Measurements from ENCODE around the gene NCR2.
"Not testable (repeated sequence)": the region's sequence is repeated elsewhere in the genome, so short reads cannot be mapped to it uniquely, and the experiment has no call there.

NCR2 gene, protein sequence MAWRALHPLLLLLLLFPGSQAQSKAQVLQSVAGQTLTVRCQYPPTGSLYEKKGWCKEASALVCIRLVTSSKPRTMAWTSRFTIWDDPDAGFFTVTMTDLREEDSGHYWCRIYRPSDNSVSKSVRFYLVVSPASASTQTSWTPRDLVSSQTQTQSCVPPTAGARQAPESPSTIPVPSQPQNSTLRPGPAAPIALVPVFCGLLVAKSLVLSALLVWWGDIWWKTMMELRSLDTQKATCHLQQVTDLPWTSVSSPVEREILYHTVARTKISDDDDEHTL

DNA sequence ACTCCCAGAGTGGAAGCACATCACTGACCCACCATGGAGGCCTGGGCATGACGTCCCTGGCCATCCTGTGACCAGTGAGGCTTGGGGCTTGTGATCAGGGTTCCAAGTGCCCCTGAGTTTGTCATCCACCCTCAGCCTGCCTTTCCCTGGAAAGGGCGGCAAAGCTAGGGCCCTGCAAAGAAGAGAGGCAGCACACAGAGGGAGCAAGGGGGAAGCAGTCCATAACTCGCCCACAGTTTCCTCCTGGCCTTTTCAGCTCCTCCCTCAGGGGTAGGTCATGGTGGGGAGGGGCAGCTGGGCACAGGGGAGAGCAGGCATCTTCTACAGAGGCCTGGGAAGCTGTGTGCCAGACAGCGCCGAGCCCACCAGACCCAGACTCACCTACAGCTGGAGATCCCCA lies at the start of gene NCR2:
NCR2 (plus strand) TSS at position 313 of the 400 bp plus-strand sequence. CDS start 269 bp downstream, outside the sequence.
- DNase-seq: no peak

DNA sequence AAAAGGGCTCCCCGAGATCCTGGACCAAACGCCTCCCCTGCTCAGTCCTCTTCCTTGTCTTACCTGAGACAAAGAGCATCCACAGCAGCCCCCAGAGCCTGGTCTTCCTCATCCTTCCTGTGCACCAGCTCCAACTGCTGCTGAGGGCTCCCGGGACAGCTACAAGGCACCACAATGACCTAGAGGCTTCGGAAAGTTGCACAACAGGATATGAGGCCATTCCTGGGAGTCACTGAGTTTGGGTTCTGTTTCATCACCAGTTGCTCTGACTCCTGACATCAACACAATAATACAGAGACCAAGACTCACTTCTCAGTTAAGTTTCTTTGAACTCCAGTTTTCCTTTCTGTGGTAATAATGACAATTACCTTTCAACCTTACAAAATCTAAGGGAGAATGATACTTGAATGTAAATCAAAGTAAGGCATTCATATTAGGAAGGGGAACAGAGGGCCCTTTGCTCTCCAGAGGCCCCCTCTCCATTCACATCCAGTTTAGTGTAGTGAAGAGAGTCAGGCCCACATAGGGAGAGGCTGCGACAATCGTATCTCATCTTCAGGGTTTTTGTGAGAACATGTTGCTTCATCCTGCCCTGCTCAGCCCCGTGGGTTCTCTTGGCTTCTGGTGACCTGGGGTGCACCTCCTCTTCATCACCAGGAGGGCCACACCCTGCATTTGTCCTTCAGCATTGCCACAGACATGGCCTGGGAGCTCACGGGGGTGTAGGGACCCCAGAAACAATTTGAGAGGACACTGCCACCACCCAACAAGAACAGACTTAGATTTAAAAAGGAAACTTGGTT lies 48.7 kb upstream of the NCR2 start, which contains the start of gene TREM1:
TREM1 (minus strand) TSS at position 139 of the 803 bp plus-strand sequence; CDS start at position 112, 27 bp downstream.
- DNase-seq: no peak

DNA sequence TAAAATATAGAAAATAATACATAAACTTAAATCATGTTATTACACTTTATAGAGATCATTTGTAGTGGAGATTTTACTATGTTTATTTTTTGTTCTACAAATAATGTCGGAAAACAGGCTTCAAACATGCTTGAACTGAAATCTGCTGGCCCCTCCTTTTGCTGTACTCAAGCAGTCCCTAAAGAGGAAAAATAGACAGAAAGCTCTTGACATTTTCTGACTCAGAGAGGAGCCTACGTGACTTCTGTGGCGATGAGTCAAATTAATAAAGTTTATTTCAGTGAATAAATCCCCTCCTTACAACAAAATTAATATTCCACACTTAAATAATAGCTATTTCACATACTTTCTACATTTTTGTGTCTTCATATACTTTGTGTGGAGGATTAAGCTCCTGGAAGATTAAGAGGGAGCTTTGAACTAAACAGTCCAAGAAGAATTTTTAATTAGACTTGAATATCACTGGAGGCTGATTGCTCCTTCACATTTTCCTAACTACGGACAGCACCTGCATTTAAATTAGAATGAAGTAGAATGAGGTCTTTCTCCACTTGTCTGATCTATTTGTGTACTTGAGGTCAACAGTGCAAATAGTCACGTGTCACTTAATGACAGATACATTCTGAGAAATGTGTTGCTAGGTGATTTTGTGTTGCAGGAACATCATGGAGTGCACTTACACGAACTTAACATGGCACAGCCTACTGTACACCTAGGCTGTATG lies 47.2 kb upstream of the NCR2 start:
- DNase-seq: peak; percentile 49

DNA sequence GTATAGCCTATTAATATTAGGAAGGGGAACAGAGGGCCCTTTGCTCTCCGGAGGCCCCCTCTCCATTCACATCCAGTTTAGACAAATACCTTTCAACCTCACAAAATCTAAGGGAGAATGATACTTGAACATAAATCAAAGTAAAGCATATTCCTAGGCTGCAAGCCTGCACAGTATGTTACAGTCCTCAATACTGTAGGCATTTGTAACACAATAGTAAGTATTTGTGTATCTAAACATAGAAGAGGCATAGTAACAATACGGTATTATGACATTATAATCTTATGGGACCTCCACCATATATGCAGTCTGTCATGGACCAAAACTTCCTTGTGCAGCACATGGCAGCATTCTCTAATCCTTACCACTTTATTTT lies 46.7 kb upstream of the NCR2 start:
- no peak for DNase-seq

DNA sequence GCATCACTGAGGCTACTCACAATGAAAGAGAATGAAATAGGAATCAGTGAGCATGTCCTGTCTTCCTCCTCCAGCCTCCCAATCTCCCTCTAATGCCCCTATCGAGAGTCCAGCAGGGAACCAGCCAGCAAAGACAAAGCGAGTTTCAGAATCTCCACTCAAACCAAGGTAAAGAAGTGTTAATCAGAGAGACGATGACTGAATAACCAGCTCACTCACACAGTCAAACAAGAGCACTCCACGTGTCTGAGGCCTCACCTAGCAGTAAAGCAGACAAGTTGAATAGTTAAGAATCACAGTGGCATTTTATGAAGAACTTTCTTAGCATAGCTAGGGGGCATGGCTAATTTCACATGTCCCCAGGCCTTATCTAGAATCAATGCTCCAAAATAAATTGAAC lies 45.6 kb upstream of the NCR2 start:
- no peak for DNase-seq

DNA sequence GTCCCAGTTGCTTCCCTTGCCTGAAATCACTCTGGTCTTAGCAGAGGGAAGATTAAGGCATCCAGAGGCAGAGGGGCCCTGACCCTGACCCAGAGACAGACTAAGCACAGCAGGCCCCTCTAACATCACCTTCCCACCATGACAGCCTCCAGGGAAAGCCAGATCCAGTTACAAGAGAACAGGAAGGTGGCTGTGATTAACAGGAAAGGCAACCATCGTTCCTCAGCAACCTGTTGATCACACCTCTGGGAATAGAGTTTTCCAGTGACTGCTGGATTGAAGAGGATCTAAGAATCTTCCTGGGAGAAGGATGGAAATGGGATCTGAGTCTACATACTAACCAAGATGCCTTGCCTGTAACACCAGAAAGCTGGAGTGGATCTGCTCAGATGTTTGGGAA lies 43.7 kb upstream of the NCR2 start:
- no peak for DNase-seq

DNA sequence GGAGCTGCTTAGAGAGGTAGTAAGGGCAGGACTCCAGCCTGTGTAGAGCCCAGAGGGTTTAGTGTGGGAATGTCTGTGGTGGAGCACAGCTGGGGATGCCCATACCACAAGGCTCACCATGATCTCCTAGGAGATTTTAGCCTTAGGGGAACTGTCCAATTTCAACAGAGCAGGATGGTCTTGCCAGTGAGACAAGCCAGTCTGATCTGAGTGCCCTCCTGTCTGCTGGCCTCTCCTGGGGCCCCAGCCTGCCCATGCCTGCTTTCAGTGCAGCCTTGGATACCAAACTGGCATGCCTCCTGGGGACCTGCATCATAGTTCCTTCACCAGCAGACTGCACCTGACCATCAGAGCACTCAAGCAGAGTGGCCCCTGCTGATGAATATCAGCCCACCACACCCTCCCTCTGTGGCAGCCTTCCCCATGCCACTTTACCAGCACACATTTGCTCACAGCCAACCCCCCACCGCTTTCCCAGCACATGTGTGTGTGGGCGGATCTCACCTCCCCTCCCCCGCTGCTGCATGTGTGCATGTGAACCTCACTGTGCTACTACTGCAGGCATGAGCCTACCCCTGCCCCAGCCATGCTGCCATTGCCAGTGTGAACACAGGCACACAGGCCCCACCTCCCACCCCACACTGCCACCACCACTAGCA lies 41.1 kb upstream of the NCR2 start:
- no peak for DNase-seq

DNA sequence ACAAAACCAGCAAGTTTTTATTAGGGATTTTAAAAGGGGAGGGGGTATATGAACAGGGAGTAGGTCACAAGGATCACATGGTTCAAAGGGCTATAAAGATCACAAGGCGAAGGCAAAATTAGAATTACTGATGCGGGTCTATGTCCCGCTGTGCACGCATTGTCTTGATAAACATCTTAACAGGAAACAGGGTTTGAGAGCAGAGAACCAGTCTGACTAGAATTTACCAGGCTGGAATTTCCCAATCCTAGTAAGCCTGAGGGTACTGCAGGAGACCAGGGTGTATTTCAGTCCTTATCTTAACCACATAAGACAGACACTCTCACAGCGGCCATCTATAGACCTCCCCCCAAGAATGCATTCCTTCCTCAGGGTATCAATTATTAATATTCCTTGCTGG lies 38.2 kb upstream of the NCR2 start:
- not testable (repeated sequence) for DNase-seq

DNA sequence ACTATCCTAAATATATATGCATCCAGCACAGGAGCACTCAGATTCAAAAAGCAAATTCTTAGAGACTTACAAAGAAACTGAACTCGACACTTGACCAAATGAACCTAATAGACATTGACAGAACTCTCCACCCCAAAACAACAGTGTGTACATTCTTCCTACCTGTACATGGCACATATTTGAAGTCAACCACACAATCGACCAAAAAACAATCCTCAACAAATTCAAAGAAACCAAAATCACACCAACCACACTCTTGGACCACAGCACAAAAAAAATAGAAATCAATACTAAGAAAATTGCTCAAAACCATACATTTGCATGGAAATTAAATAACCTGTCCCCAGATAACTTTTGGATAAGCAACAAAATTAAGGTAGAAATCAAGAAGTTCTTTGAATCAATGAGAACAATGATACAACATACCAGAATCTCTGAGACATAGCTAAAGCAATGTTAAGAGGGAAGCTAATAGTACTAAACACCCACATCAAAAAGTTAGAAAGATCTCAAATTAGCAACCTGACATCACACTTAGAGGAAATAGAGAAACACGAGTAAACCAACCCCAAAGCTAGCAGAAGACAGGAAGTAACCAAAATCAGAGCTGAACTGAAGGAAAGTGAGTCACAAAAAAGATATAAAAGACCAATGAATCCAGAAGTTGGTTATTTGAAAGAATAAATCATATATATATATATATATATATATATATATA lies 36.5 kb upstream of the NCR2 start:
- no peak for DNase-seq

DNA sequence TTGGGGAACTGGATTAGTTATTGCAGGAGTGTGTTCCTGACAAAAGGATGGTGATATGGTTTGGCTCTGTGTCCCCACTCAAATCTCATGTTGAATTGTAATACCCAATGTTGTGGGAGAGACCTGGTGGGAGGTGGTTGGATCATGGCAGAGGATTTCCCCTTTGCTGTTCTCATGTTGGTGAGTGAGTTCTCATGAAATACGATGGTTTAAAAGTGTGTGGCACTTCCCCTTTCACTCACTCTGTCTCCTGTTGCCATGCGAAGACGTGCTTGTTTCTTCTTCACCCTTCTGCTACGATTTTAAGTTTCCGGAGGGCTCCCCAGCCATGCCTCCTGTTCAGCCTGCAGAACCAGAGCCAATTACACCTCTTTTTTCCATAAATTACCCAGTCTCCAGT lies 32.8 kb upstream of the NCR2 start:
- DNase-seq: no peak

DNA sequence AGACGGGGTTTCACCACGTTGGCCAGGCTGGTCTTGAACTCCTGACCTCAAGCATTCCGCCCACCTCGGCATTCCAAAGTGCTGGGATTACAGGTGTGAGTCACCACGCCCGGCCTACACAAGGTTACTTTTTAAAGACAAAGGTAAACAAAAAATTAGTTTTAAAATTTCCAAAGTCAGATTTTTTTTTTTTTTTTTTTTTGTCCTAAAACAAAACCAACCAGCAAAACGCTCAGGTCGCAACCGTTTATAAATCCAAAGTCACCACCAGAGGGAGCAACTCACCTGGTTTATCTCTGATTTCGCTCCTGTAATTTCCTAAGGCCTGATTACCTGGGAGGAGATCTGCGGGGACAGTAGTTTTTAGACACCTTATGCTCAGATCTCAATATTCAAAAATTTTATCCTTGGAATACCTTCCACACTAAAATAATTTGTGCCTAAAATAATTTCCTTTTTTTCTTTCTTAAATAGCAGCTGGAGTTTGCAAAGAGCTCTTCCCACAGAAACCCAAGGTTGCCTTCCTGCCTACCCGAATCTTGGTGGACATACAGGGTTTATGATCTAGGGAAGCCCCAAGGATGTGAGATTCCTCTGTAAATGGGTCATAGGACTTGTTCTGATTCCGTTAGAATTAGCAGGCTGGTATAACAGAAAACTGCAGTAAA lies 29.1 kb upstream of the NCR2 start:
- peak; percentile 67 for DNase-seq

DNA sequence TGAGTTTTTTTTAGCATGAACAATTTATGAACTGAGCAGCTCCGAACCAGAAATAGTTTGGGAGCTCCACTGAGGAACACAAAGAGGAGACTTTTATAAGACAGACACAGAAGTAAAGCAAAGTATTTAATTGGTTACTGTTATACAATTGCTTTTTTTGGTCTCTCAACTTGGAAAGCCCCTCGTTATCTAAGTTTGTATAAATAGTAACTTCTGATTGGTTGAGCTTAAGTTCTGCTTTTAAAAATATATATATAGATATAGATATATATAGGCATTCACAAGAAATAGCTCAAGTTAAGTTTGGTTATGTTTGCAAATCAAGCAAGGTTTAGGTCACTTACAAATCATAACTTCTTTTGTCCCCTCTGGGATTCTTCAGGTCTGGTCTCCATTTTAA lies 20.2 kb upstream of the NCR2 start:
- no peak for DNase-seq

DNA sequence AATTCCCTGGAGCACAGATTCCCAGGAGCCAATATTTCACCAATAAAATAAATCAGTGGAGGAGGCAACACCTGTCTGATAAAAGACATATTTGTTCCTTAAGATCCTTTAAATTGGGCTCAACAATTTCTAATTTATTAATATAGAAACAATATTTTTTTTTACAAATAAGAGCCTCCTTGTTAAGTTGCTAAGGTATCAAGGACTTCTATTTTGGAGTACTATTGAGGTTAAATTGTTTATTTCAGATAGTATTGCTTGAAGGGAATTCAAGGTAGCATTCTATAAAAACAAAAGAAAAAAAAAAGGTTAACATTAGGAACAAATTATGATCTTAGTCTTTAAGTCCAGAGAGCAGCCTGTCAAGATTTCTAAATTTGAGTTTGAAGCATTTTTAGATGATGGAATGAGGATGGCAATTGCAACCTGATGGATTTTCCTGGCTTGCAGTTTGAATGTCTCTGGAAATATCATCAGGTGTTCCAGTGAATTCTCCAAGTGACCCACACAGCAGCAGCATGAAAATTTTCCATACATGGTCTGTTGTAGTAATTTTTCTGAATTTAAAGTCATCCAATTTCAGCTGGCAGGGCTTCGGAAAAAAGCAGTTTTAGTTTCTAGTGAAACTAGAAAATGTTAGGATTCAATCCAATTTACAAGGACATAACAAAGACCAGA lies 19.3 kb upstream of the NCR2 start:
- DNase-seq: no peak

DNA sequence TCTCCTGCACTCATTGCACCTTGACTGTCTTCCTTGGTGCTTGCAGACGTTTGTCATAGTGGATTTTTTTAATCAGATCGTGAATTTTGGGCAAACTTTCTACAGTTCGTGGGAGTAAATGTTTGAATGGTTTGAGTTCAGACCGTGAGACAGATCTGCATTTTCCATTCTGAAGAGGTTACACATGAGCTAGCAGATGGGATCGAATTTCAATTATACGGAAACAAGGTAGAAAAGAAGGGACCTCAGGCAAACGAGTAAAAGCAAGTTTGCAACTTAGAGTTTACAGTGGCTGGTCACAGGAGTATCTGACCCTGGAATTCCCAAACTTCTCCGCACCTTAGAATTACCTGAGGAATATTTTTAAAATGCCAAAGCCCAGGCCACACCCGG lies 17.2 kb upstream of the NCR2 start:
- no peak for DNase-seq

DNA sequence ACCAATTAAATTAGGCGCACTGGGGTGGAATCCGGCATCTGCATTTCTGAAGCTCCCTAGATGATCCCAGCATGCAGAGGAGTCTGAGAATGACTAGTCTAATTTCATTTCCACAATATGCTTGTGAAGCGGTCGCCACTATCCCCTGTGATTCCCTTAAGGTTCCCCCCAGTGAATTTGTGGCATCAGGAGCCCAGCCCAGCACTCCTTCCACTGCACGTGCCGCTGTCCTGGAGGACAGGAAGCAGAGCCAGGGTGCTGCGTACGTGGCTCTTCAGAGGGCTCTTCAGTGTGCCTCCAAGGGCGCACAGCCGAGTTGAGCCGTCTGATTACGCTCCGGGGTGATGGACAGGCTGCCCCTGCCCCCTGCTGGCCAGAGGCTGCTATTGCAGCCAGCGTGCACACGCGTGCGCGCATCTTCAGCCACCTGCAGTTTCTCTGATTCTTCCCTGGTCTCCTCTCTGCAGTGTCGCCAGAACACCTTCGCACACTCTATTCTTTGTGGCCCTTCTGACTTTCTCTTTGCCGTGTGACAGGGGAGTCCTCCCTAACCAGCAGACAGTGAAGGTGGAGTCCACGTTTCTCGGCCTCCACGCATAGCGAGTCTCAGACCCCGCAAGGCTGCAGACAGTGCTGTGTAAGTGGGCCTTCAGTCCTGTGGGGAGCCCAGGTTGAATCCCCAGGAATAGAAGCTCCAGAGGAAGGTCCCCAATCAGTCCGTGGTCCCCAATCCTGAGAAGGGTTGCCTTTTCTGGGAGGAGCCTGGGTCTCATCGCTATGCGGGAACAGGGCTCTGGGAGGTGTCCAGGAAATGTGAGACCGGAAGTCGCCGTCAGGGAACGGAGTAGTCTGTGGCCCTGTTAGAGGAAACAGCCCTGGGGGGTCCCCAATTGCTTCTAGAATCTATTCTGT lies 16.5 kb upstream of the NCR2 start:
- peak; percentile 89 for DNase-seq

DNA sequence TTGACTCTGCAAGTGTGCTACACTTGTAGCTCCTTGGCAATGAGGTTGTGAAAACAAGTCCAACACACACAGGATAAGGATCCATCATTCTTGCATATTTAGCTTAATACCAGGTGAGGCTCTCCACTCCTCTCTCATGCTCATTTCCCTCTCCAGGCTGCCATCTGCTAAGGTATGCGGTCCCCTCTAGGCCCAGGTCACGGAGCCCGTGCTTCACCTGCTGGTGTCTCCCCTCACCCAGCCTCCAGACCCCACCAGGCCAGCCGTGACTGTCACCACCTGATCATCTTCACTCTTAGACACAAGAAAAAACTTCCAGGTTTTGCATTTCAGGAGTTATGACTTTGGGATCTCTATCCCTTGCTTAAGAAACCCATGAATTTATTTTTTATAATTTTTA lies 14.2 kb upstream of the NCR2 start:
- DNase-seq: no peak

DNA sequence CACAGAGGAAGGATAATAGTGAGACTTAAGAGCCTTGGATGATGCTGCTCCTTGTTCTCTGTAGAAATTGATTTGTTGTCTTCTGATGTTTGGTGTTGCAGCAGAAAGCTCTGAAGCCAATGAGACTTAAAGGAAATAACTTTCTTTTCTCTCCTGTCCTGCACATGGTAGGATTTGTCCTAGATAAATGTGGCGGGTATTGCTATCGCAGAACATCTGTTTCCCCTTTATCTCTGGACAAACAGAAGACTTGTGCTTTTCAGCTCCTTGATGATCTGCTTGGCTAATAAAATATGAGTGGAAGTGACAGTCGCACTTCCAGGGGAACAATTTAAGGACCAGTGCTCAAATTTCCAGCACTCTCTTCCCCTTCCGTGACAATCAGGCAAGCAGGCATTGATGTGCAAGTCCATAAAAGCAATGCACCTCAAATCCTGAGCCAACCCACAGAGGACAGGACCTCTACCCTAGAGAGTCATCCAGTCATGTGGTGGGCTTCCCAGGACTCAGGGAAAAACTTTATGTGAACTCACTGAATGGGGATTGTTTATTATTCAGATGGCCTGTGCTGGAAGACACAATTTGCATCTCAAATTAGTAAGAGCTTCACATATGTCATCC lies 9.9 kb upstream of the NCR2 start:
- no peak for DNase-seq

DNA sequence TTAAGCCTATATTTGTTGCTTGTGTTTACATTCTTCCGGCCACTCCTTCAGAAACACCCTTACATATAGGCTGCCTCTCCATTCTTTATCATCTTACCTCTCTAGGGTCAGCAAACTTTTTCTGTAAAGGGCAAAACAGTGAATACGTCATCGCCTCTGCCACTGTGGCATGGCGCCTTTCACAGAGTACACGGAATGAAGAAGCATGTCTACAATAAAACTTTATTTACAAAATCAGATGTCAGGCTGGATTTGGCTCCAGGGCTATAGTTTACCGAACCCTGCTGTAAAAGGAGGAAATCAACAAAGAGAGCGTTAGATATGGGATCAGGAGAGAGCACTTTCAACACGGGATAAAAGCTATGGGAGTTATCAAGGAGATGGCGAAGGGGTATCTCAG lies 9.3 kb upstream of the NCR2 start:
- DNase-seq: no peak

DNA sequence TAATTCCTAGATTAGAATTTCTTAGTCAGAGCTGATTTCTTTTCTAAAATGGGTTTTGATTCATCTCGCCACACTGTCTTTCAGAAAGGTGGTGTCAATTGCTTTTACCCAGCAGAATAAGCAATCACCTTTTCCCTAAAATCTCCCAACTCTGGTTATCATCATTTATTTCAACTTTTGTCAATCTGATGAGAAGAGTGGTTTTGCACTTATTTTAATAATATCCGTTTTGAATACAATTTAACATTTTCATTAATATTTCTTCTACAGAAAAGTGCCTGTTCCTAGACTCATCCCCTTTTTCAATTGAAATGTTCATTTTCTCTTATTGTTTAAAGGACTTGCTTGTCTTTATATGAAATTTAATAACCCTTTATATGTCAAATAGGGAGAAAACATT lies 8.2 kb upstream of the NCR2 start:
- no peak for DNase-seq

Measured in COR-L47 (cell line).